ENCODE data around the gene SLIT3.
A peak's percentile ranks its signal among the peaks of the same experiment; 100 is the strongest.

SLIT3 gene

GRCh38 chr5:169002953-169003555, 297.9 kb downstream of the SLIT3 start:
- no peak for DNase-seq (ENCODE audit: low read depth, low spot score)

- DNase-seq (ENCODE audit: low read depth, low spot score) = no peak
Observed at GRCh38 chr5:169001394-169001793, 299.5 kb downstream of the SLIT3 start.

GRCh38 chr5:168995024-168995423, 305.9 kb downstream of the SLIT3 start:
- DNase-seq (ENCODE audit: low read depth, low spot score) = no peak

GRCh38 chr5:168992687-168993086, 308.3 kb downstream of the SLIT3 start:
- no peak for DNase-seq (ENCODE audit: low read depth, low spot score)

GRCh38 chr5:168992016-168992415, 308.9 kb downstream of the SLIT3 start:
- DNase-seq (ENCODE audit: low read depth, low spot score) = no peak

GRCh38 chr5:168991311-168991710, 309.6 kb downstream of the SLIT3 start:
- no peak for DNase-seq (ENCODE audit: low read depth, low spot score)

- no peak for DNase-seq (ENCODE audit: low read depth, low spot score)
Observed at GRCh38 chr5:168990679-168991078, 310.3 kb downstream of the SLIT3 start.

GRCh38 chr5:168989731-168990505, 311.0 kb downstream of the SLIT3 start:
- DNase-seq (ENCODE audit: low read depth, low spot score) = no peak

- no peak for DNase-seq (ENCODE audit: low read depth, low spot score)
Observed at GRCh38 chr5:168988699-168989098, 312.2 kb downstream of the SLIT3 start.

GRCh38 chr5:168987543-168988300, 313.2 kb downstream of the SLIT3 start:
- DNase-seq (ENCODE audit: low read depth, low spot score) = peak; percentile 16

GRCh38 chr5:168985454-168985853, 315.5 kb downstream of the SLIT3 start:
- no peak for DNase-seq (ENCODE audit: low read depth, low spot score)

GRCh38 chr5:168984135-168984675, 316.7 kb downstream of the SLIT3 start:
- no peak for DNase-seq (ENCODE audit: low read depth, low spot score)

- DNase-seq (ENCODE audit: low read depth, low spot score) = no peak
Observed at GRCh38 chr5:168979135-168979534, 321.8 kb downstream of the SLIT3 start.

GRCh38 chr5:168978500-168978899, 322.4 kb downstream of the SLIT3 start:
- DNase-seq (ENCODE audit: low read depth, low spot score) = no peak

- no peak for DNase-seq (ENCODE audit: low read depth, low spot score)
Observed at GRCh38 chr5:168978015-168978414, 322.9 kb downstream of the SLIT3 start.

GRCh38 chr5:168976311-168976970, 324.5 kb downstream of the SLIT3 start:
- DNase-seq (ENCODE audit: low read depth, low spot score) = no peak

GRCh38 chr5:168975331-168975730, 325.6 kb downstream of the SLIT3 start:
- no peak for DNase-seq (ENCODE audit: low read depth, low spot score)

- DNase-seq (ENCODE audit: low read depth, low spot score) = no peak
Observed at GRCh38 chr5:168974082-168974481, 326.9 kb downstream of the SLIT3 start.

- no peak for DNase-seq (ENCODE audit: low read depth, low spot score)
Observed at GRCh38 chr5:168972731-168973130, 328.2 kb downstream of the SLIT3 start.

GRCh38 chr5:168971100-168971499, 329.8 kb downstream of the SLIT3 start:
- no peak for DNase-seq (ENCODE audit: low read depth, low spot score)

GRCh38 chr5:168969326-168969886, 331.5 kb downstream of the SLIT3 start:
- DNase-seq (ENCODE audit: low read depth, low spot score) = no peak

All from activated CD4-positive, CD25-positive, alpha-beta regulatory T cell treated with anti-CD3 and anti-CD28 coated beads, Interleukin-2, amount 50 U/mL, for 16 hours (primary cell).